ENCODE measurements around the gene PRADC1.
"Not testable (repeated sequence)": the region's sequence is repeated elsewhere in the genome, so short reads cannot be mapped to it uniquely, and the experiment has no call there.

Gene PRADC1

DNA sequence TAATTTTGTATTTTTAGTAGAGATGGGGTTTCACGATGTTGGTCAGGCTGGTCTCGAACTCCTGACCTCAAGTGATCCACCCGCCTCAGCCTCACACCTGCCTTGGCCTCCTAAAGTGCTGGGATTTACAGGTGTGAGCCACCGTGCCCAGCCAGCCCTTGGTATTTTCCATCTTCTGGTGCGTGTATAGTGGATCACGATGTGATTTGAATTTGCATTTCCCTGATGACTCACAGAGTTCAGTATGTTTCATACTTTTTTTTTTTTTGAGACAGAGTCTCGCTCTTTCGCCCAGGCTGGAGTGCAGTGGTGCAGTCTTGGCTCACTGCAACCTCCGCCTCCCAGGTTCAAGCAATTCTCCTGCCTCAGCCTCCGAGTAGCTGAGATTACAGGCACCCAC lies 32.8 kb downstream of the PRADC1 start:
- DNase-seq, result not testable (repeated sequence)

DNA sequence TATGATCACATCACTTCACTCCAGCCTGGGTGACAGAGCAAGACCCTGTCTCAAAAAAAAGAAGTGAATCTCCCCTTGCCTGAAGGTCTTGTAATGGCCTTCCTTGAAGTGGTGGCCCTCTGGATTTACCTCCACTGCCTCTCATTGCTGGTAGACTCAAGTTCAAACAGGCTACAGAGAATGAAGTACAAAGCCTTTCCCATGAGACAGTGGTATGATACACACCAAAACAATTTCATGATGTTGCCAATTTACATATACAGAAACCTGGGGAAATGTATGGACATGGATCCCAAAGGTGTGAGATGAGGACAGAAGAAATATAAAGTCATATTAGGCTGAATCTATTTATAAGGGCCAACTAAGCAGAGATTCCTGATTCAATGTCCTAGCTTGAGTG lies 35.5 kb downstream of the PRADC1 start:
- DNase-seq, result no peak

DNA sequence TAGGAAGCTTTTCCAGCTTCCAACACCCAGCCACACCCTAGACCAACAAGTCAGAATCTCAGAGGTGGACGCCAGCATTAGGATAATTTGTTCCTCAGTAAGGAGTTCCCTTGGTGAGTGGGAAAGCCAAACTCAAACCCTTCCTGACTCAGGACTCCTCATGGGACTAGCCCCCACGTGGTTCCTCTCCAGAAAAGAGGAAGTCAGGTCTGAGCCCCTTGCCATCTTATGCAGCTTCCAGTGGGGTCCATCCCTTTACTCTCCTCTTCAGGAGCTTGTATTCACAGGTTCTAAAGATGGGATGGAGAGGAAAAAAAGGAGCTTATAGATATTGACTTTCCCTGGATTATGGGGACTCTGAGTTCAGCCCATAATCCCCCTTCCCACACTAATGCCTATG lies 45.5 kb downstream of the PRADC1 start:
- DNase-seq, result no peak

GRCh38 chr2:73185965-73186364 lies 47.1 kb downstream of the PRADC1 start:
- no peak for DNase-seq

All from NCI-H187 (cell line).